Progenitor cell of endocrine pancreas (in vitro differentiated cells): ENCODE measurements around the gene WDR76. TPM values are rescaled to one million over a fixed set of nuclear protein-coding genes. Genes with fewer than 3 reads are reported as not detected.
"Not testable (repeated sequence)": the region's sequence is repeated elsewhere in the genome, so short reads cannot be mapped to it uniquely, and the experiment has no call there.

Source experiments
- DNase-seq: peaks from one replicate; pipeline ENCODE4 v3.0.0; 2021; ENCODE audit warnings: low spot score; ENCODE audit not compliant: unreplicated experiment
- H3K27ac Mint-ChIP-seq: 2 replicates; pipeline ENCODE4 v1.8.0; 2021; ENCODE audit warnings: mild to moderate bottlenecking, moderate library complexity, mixed read lengths
- H3K27me3 Mint-ChIP-seq: 2 replicates; pipeline ENCODE4 v1.8.0; 2021; ENCODE audit warnings: mixed read lengths
- H3K36me3 Mint-ChIP-seq: 2 replicates; pipeline ENCODE4 v1.8.0; 2022; ENCODE audit warnings: mixed read lengths; ENCODE audit not compliant: insufficient read depth
- H3K4me1 Mint-ChIP-seq: 2 replicates; pipeline ENCODE4 v1.8.0; 2021; ENCODE audit warnings: low read depth, mixed read lengths
- H3K4me3 Mint-ChIP-seq: 2 replicates; pipeline ENCODE4 v1.8.0; 2021; ENCODE audit warnings: low read depth, mild to moderate bottlenecking, moderate library complexity, mixed read lengths
- H3K9me3 Mint-ChIP-seq: 2 replicates; pipeline ENCODE4 v1.8.0; 2021; ENCODE audit warnings: low read depth, mixed read lengths
- CTCF ChIP-seq: fragments of 200-600 bp; sonication (generic); IDR thresholded peaks from one replicate; pipeline ENCODE4 v1.5.0; 2021; ENCODE audit warnings: antibody characterized with exemption, mild to moderate bottlenecking; ENCODE audit not compliant: unreplicated experiment
- total RNA-seq: library from RNA; stranded (reverse); gene quantifications from 2 replicates; pipeline ENCODE4 v1.2.1, GENCODE V29; 2021

WDR76 gene
- total RNA-seq, 1 donor from 2014 or later: 11.2 TPM

GRCh38 chr15:43826029-43826507 is 734 bp upstream of the WDR76 start:
- no peak overlapping the region for H3K27ac Mint-ChIP-seq
- peak overlapping the region; percentile 77 for H3K4me3 Mint-ChIP-seq
- H3K27me3 Mint-ChIP-seq: no peaks in the 10 kb centered on the region
- peaks cover 10% of the 10 kb centered on the region for H3K4me1 Mint-ChIP-seq
- H3K9me3 Mint-ChIP-seq: peaks cover 3% of the 10 kb centered on the region
- no peak for TF ChIP-seq CTCF
- no peak for DNase-seq
- H3K36me3 Mint-ChIP-seq: peaks cover 5% of the 10 kb centered on the region

GRCh38 chr15:43828061-43828657 is 1.4 kb downstream of the WDR76 start:
- no peak for TF ChIP-seq CTCF
- no peak overlapping the region for H3K27ac Mint-ChIP-seq
- peaks cover 7% of the 10 kb centered on the region for H3K4me1 Mint-ChIP-seq
- peak overlapping the region; percentile 77 for H3K4me3 Mint-ChIP-seq
- H3K27me3 Mint-ChIP-seq: no peaks in the 10 kb centered on the region
- H3K9me3 Mint-ChIP-seq: peaks cover 3% of the 10 kb centered on the region
- peaks cover 5% of the 10 kb centered on the region for H3K36me3 Mint-ChIP-seq
- no peak for DNase-seq

- H3K36me3 Mint-ChIP-seq, H3K27ac Mint-ChIP-seq, H3K27me3 Mint-ChIP-seq, H3K9me3 Mint-ChIP-seq, DNase-seq, H3K4me3 Mint-ChIP-seq, H3K4me1 Mint-ChIP-seq: not testable (repeated sequence)
These were observed 3.2 kb downstream of the WDR76 start for GRCh38 chr15:43829951-43830540.

GRCh38 chr15:43830691-43831275 is 4.0 kb downstream of the WDR76 start:
- not testable (repeated sequence) for H3K27ac Mint-ChIP-seq, H3K36me3 Mint-ChIP-seq, H3K4me1 Mint-ChIP-seq, H3K9me3 Mint-ChIP-seq, H3K4me3 Mint-ChIP-seq, H3K27me3 Mint-ChIP-seq, DNase-seq

GRCh38 chr15:43831519-43832052 is 4.8 kb downstream of the WDR76 start:
- DNase-seq, H3K36me3 Mint-ChIP-seq, H3K9me3 Mint-ChIP-seq, H3K4me1 Mint-ChIP-seq, H3K27ac Mint-ChIP-seq, H3K4me3 Mint-ChIP-seq, H3K27me3 Mint-ChIP-seq: not testable (repeated sequence)

- H3K9me3 Mint-ChIP-seq, H3K4me1 Mint-ChIP-seq, DNase-seq, H3K4me3 Mint-ChIP-seq, H3K27ac Mint-ChIP-seq, H3K36me3 Mint-ChIP-seq, H3K27me3 Mint-ChIP-seq: not testable (repeated sequence)
These were observed 5.7 kb downstream of the WDR76 start for GRCh38 chr15:43832485-43832884.

GRCh38 chr15:43845421-43845820 is 18.6 kb downstream of the WDR76 start:
- no peaks in the 10 kb centered on the region for H3K9me3 Mint-ChIP-seq
- H3K36me3 Mint-ChIP-seq: no peaks in the 10 kb centered on the region
- H3K4me1 Mint-ChIP-seq: no peaks in the 10 kb centered on the region
- no peak overlapping the region for H3K4me3 Mint-ChIP-seq
- H3K27ac Mint-ChIP-seq: no peak overlapping the region
- no peak for TF ChIP-seq CTCF
- H3K27me3 Mint-ChIP-seq: no peaks in the 10 kb centered on the region
- DNase-seq: no peak
